Measurements from ENCODE around the gene DCXR. TPM values are rescaled to one million over a fixed set of nuclear protein-coding genes. Genes with fewer than 3 reads are reported as not detected.
A peak's percentile ranks its signal among the peaks of the same experiment; 100 is the strongest.

DCXR gene
- total RNA-seq, 6 donors from 2014 or later: 122 to 358 (median 211) TPM

DNA sequence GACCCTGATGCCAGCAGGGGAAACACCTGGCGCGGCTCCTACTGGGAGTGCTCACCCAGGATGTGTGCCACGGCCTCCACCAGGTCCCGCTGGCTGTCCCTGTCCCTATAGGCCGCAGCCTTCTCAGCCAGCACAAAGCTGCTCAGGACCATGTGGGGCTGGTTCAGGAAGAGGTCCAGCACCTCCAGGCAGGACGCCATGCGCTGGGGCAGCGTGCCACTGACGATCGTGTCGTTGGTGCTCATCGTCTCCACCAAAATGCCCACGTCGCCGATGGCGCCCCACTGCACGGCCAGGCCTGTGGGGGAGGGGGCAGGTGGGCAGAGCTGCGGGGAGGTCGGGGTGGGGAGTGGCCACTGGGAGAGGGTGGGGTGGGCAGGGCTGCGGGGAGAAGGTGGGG, 44.0 kb upstream of the DCXR start:
- H3K27ac ChIP-seq: no peak overlapping the region
- no peak for ATAC-seq (ENCODE audit: low FRiP score in 2 of 2)

DNA sequence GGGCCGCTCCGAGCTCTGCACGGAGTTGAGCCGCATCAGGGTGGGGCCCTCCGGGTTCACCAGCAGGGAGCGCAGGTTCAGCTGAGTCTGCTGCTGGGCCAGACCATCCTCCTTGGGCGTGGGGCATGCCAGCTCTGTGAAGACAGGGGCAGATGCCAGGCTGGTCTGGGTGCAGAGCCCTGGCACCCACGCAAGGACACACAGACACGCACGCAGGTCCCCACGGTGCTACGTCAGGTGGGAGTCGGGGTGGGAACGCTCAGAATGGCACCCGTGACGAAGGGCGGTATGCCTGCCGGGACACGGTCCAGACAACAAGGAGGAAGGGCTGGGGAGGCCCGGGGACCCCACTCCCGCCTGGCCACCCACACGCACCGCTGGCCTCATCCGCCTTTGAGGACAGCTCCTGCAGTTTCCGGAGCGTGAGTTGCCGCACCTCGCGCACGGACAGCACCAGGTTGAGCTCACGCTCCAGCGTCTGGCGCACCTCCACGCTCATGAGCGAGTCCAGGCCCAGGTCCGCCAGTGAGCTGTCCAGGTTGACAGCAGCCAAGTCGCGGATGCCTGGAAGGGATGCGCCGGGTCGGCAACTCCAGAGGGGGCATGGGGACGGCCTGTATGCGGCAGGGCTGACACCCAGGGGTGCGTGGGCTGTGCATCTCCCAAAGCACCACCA, 43.4 kb upstream of the DCXR start:
- peak; percentile 23 to 84 for DNase-seq
- WGBS, 2 donors: 94 to 97% methylated on average over 30 to 41 of the region's 44 CpGs
- Histone ChIP-seq H3K4me3 (no peak overlapping the region), H3K9me3 (no peaks in the 10 kb centered on the region), H3K36me3 (peaks cover 68 to 83% (median 78%) of the 10 kb centered on the region in 4 donors), H3K4me1 (no peaks in the 10 kb centered on the region), H3K27ac (no peak overlapping the region), H3K27me3 (no peaks in the 10 kb centered on the region)
- ATAC-seq (ENCODE audit: low FRiP score in 2 of 2): no peak
- TF ChIP-seq, protein P1, sequence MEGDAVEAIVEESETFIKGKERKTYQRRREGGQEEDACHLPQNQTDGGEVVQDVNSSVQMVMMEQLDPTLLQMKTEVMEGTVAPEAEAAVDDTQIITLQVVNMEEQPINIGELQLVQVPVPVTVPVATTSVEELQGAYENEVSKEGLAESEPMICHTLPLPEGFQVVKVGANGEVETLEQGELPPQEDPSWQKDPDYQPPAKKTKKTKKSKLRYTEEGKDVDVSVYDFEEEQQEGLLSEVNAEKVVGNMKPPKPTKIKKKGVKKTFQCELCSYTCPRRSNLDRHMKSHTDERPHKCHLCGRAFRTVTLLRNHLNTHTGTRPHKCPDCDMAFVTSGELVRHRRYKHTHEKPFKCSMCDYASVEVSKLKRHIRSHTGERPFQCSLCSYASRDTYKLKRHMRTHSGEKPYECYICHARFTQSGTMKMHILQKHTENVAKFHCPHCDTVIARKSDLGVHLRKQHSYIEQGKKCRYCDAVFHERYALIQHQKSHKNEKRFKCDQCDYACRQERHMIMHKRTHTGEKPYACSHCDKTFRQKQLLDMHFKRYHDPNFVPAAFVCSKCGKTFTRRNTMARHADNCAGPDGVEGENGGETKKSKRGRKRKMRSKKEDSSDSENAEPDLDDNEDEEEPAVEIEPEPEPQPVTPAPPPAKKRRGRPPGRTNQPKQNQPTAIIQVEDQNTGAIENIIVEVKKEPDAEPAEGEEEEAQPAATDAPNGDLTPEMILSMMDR (IDR thresholded peaks at IDR 0.05): no peak
- TF ChIP-seq POLR2A (IDR thresholded peaks at IDR 0.05) (no peak), POLR2AphosphoS5 (IDR thresholded peaks at IDR 0.05) (no peak), EP300 (IDR thresholded peaks at IDR 0.05) (no peak)

More for the DNA sequence above, 44.0 kb upstream of the DCXR start:
- Histone ChIP-seq H3K4me1 (no peaks in the 10 kb centered on the region), H3K9me3 (no peaks in the 10 kb centered on the region), H3K27me3 (no peaks in the 10 kb centered on the region), H3K36me3 (peaks cover 74 to 89% (median 84%) of the 10 kb centered on the region in 4 donors), H3K4me3 (no peak overlapping the region)
- TF ChIP-seq, protein P1 (IDR thresholded peaks at IDR 0.05): no peak
- no peak for TF ChIP-seq POLR2AphosphoS5 (IDR thresholded peaks at IDR 0.05)
- TF ChIP-seq EP300 (IDR thresholded peaks at IDR 0.05): no peak
- TF ChIP-seq POLR2A (IDR thresholded peaks at IDR 0.05): no peak
- 90 to 96% methylated on average over 4 to 15 of the region's 20 CpGs for WGBS, 2 donors
- peak in 1 of 2 donors; percentile 79 for DNase-seq

DNA sequence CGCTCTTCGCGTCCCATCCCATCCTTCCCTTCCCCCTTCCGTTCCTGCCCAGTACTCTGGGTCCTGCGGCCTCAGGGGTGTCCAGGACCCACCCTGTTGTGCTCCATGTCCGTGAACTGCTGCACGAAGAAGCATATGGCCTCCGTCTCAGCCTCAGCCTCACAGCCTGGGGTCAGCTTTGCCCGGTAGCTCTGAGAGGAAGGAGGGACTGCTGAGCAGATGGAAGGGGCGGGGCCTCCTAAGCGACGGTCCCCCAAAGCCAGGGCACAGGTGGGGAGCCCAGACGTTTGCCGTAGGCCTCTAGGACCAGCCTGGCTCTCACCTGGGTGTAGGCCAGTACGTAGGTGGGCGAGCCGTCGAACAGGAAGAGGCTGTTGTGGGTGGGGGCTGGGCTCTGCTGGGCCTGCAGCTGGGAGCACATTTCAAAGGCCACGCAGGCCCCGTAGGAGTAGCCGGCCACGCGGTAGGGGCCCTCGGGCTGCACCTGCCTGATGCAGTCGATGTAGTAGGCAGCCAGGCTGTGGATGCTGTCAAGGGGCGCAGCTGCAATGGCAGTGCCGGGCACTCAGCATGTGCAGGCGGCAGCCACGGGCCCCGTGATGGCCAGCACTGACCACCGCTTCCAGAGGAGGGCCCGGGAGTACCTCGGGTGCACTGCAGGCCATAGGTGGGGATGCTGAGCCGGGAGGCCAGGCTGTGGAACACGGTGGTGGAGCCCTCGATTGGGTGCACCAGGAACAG, 42.7 kb upstream of the DCXR start:
- Histone ChIP-seq H3K4me1 (no peaks in the 10 kb centered on the region), H3K27ac (no peak overlapping the region), H3K9me3 (no peaks in the 10 kb centered on the region), H3K36me3 (peaks cover 61 to 76% (median 71%) of the 10 kb centered on the region in 4 donors), H3K27me3 (no peaks in the 10 kb centered on the region), H3K4me3 (no peak overlapping the region)
- TF ChIP-seq EP300 (IDR thresholded peaks at IDR 0.05) (no peak), POLR2A (IDR thresholded peaks at IDR 0.05) (no peak), POLR2AphosphoS5 (IDR thresholded peaks at IDR 0.05) (no peak)
- TF ChIP-seq, protein P1 (IDR thresholded peaks at IDR 0.05): no peak
- DNase-seq (peak in 1 of 2 donors; percentile 79), ATAC-seq (ENCODE audit: low FRiP score in 2 of 2) (no peak)
- WGBS, 2 donors: 91 to 97% methylated on average over 18 to 29 of the region's 36 CpGs

DNA sequence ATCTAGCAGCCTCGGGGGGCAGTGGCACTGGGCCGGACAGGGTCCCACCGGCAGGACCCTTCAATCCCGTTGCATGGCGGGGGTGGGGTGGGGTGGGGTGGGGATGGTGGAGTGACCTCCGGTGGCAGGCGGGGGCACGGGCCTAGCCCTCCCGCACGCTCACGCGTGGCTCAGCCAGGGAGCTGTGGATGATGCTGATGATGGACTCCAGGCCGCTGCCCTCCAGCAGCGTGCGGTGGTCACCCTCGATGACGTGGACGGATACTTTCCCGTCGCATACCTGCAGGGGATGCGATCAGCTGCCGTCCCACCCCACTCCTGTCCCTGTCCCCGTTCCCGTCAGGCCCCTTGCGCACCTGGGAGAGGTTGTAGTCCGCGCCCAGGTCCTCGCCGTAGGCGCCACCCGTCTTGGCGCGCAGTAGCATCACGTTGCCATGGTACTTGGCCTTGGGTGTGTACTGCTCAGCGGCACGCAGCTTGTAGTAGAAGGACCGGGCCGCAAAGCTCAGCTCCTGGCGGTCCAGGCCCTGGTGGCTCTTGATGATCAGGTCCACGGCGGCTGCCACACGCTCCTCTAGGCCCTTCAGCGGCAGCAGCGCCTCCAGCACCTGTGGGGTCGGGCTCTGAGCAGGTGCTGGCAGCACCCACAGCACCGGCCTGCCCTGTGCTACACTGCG, 41.6 kb upstream of the DCXR start:
- no peaks in the 10 kb centered on the region for H3K4me1 ChIP-seq
- no peaks in the 10 kb centered on the region for H3K9me3 ChIP-seq
- H3K36me3 ChIP-seq: peaks cover 50 to 65% (median 60%) of the 10 kb centered on the region in 4 donors
- 95 to 96% methylated on average over 7 to 38 of the region's 47 CpGs for WGBS, 2 donors
- peak in 1 of 4 donors; percentile 36 for TF ChIP-seq POLR2A (IDR thresholded peaks at IDR 0.05)
- TF ChIP-seq EP300 (IDR thresholded peaks at IDR 0.05): no peak
- TF ChIP-seq, protein P1 (IDR thresholded peaks at IDR 0.05): no peak
- DNase-seq (peak in 1 of 2 donors; percentile 82), ATAC-seq (ENCODE audit: low FRiP score in 2 of 2) (no peak)
- no peak overlapping the region for H3K4me3 ChIP-seq
- H3K27me3 ChIP-seq: no peaks in the 10 kb centered on the region
- no peak overlapping the region for H3K27ac ChIP-seq

All from upper lobe of left lung (tissue), 6 donors.